ENCODE results near the gene KIF13A.
"Not testable (repeated sequence)": the region's sequence is repeated elsewhere in the genome, so short reads cannot be mapped to it uniquely, and the experiment has no call there.

Gene KIF13A

DNA sequence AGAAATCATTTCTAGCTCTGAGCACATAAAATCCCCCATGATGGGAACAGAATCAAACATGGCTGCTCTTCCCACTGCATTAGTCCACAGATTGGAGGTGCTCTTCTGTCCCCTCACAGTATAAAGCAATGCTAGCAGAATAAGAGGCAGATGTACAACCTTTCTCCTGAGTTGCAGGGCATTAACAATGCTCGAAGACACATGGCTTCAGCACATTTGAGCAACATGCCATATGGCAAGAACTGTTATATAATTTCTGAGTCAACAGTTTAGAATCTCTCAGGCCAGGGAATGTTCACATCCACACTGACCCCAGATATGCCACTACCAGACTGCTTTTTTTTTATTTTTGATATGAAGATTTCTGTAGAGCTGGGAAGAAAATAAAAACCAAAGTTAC is 119.6 kb downstream of the KIF13A start:
- DNase-seq, result no peak

DNA sequence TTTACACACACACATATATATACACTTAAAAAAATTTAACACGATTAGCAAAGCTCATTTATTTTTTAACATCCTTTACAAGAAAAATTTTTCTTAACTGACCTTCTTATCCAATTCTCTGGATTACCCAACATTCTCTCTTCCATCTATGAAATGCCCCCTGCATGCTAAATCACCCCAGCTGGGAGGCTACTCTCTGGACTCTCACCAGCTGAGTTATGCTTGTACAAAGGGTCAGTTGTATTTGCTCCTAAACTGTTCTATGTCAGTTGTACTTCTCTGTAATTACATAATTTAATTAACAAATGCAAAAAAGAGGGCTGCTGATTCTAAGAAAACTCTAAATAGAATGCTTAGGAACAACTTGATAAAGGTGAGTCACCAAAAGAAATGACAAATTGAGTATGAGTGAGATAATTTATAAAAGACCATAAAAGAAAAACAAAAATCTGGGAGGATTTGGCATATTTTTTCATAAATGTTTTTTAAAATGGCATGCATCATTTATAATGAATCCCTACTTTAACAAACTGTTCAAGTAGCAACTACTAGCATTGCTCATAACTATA is 120.5 kb downstream of the KIF13A start:
- no peak for DNase-seq

DNA sequence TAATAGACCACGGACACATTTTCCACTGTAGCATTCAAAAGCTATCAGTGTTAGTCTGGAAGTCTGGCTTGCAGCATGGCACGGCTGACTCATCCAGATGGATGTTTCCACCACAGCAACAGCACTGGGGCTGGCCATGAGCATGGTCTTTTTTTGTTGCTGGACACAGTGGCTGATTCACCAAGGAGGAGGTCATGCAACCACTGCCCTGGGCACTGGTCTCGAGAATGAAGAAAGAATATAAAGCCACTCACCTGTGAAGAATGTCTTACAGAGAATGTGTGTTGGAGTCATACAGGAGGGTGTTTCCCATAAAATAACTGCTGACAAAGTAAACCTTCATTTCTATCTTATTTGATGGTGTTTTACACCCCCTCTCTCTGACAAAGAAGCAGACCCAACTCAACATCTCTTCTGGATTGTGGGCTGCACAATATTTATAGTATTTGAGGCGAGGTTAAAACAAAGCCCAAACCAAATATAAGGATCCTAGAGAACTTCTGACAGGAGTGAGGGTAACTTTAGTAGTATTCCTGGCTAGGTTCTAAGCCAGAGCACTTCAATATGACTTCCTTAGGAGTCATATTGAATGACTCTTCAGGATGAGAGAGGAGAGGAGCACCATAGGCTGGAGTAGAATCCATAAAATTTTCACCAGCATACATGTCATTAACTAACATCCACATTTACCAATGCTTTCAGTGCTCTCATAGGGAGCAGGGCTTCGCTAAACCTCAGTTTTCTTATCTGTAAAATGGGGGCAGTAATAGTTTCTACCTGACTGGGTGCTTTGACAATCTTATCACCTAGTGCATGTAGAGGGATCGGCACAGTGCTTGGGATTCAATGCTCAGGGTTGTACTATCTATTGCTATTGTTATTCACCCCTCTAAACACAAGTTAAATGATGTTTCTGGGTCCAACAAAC is 121.4 kb downstream of the KIF13A start:
- peak; percentile 20 for DNase-seq

DNA sequence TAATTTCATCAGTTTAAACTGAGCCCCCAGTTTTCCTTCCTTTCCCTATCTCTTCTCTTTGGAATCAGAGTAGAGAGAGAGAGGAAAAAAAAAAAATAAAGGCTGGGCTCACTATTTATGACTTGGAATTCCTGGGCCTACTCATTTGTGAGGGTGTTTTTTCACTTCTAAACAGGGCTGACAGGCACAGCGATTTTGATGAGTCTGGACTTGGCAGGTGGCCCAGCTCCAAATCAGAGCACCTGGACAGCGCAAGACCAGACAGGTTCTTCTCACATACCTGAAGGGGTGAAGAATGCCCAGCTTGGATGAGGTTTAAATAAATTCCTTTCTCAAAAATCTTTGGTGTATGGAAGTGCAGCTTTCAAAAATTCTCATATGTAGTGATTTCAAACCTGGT is 122.2 kb downstream of the KIF13A start:
- peak; percentile 40 for DNase-seq

DNA sequence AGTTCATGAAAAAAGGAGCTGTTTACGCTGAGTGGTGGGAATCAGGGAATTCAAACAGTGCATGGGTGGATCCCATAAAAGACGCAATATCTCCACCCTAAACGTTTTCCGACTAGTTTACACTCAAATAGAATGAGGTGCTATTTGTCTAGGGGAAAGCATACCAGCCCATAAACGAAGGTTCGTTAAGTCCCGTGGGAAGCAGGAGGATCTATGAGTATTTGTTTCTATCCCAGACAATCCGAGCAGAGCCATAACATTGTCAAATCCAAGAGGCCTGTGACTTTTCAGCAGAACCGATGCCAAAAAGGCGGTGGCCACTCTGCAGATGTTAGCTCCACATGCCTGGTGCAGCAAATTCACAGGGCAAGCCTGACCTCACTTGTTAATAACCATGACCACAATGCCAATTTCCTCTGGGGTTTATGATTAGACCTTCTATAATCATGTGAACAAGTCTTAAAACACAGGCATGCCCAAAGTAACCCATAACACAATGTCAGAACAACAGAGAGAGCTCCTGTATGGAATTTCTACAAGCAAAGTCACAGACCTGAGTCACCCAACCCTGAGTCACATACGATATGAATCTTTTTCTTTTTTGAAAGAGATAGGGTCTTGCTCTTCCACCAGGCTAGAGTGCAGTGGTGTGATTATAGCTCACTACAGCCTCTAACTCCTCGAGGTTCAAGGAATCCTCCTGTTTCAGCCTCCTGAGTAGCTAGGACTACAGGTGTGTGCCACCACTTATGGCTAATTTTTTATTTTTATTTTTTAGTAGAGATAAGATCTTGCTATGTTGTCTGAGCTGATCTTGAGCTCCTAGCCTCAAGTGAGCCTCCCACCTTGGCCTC is 123.3 kb downstream of the KIF13A start:
- no peak for DNase-seq

DNA sequence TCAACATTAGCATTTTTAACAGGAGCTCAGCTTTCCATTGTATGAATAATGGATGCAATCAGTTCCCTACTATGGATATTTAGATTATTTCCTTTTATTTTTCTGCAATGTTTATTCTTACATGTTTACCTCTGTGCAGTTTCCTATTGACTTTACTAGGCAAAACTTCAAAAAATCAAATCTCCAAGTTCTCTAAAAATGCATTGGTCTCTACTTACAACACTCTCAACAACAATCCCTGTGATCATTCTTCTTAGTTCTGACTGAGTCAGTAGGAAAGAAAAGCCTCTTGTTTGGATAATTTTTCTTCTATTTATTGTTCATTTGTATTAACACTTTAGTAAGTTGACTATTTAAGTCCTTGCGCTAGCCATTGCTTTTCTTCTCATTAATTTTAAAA is 126.1 kb downstream of the KIF13A start:
- no peak for DNase-seq

DNA sequence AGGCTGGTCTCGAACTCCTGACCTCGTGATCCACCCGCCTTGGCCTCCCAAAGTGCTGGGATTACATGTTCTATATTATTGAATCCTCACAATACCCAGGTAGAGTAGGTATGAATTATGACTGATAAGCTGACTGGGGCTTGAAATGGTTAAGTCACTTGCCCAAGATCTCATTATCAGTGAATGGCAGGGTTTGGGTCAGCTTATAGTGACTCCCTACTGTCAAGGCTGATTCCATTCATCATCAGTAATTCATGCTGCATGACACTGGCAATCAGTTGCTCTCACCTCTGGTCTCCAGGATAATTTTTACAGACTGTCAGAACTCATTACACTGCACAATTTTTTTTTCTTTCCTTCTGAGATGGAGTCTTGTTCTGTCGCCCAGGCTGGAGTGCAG is 127.6 kb downstream of the KIF13A start:
- DNase-seq, result no peak

DNA sequence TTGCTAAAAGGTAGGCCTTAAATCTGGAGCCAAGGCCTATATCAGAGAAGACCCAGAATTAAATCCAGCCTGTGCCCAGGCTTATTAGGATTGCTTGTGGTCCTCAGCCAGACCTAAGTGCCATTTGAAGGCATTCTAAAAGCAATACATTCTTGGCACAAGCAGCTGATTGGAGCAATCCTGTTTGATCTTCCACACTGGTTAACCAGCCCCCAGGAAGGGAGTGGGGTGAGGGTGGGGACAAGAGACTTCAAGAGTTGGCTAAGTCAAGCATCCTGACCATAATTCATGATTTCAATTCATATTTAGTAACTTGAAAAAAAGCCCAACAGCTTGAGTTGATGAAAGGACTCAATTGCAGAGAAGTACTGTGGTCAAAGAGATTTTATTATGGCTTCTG is 128.9 kb downstream of the KIF13A start:
- DNase-seq, result no peak

DNA sequence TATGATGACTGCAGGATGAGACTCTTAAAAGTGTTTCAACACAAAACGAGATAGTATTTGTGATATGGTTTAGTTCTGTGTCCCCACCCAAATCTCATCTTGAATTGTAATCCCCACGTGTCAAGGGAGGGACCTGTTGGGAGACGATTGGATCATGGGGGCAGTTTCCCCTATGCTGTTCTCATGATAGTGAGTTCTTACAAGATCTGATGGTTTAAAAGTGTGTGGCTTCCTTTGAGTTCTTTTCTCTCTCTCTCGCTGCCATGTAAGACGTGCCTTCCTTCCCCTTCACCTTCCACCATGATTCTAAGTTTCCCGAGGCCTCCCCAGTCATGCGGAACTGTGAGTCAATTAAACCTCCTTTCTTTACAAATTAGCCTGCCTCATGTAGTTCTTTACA is 130.2 kb downstream of the KIF13A start:
- DNase-seq, result not testable (repeated sequence)

DNA sequence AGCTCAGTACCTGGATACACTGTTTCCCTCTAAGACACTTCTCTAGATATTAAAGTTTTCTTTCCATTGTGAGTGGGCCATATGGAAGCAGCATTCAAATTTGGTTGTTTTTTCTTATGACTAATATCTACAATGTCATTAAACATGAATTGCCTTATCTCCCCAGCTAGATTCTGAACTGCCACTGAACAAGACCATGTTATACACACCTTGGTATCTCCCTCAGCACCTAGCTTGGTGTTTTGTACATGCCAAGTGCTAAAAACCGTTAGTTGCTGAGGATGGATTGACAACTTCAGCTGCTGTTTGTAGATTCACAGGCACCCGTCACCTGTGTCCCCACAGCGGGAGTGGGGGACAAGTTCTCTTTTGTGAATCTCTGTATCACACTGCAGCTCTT is 131.1 kb downstream of the KIF13A start:
- no peak for DNase-seq

DNA sequence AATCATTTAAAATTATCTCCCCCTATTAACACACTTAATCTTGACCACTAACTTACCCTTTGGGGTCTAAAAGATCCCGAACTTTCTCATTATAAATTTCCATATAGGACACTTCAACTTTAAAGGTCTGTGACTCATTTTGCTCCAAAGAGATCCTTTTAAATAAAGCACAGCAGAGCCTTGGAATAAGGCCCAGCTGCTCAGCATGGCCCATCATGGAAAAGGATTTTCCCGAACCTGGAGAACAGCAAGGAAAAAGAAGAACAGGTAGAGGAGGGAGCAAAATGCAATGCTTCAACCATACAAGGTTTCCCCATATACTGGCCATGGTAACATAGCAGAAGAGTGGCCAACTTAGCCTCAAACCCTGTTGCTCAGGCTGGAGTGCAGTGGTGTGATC is 132.1 kb downstream of the KIF13A start:
- DNase-seq, result no peak

DNA sequence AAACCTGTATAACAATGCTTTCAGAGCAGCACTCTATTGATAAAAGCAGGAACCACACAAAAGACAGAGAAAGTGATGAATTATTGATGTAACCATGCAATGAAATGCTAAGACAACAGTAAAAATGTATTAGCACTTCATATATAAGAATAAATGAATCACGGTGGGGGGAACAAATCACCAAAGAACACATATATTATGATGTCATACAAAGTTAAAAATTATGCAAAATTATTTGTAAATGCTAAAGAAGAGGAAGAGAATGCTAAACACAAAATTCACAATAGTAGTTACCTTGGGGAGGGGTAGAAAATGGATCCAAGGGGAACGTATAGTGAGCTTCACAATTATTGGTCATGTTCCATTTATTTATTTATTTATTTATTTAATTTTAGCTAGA is 133.9 kb downstream of the KIF13A start:
- no peak for DNase-seq

DNA sequence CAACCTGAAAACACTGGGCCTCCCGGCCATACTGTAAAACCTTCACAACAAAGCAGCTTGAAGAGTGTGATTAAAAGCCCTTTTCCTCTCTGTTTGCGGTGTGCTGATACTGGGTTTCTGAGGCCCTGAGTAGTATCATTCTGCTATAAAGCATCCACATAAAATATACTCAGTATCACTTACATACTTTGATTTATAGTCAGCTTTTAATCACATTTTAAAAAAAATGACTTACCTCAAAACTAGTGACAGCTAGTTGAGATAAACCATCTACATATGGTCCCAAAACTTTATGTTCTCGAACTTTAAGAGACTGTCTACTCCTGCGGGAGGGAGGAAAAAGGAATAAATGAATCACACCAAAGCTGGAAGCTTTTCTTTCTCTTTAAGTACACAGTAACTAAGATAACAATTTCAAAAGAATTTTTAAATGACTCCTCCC is 135.7 kb downstream of the KIF13A start:
- DNase-seq, result no peak

DNA sequence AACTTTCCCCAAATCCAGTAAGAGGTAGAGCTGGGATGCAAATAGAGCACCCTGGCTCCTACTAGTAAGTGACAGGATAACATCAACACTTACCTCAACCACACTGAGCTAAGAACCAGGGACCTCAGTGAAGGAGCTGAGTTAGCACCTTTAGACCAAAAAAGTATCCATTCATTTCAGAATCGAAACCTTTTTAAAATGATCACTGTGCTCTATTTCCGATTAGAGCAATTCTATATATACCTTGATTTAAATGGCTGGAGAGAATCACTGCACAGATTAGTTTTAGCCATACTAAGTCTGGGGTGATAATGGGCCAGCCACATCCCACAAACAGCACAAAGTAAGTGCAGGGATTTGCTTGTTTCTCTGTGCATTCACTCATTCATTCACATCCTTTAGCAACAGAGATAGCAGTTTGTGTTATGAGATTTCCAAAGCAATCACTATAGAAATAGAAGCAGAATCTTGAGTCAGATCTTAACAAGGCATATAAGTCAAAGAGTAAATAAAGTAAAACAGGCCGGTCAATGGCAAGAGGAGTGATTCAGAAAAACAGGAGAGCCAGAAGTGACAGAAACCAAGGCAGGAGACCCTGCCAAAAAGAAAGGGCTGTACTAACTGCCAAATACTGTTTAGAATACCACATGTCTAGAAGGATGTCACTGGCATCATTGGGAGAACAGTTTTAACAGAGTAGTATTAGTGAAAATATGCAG is 136.3 kb downstream of the KIF13A start:
- DNase-seq, result no peak

DNA sequence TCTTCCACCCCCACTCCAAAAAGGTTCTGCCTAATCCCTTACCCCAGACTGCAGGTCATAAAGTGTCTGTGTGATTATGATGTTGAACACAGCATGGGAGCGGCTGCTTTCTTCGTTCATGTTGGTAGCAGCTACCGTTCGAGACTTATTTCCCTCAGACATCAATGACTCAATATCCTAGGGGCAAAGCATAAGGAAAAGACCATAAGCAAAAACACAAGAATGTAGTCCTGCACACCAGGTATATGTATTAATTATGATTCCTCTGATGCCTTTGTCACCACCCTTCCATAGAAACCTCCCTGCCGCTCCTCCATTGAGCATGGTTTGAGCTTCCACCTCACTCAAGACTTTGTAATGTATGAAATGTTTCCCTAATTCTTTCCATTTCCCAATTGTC is 137.2 kb downstream of the KIF13A start:
- DNase-seq, result no peak

DNA sequence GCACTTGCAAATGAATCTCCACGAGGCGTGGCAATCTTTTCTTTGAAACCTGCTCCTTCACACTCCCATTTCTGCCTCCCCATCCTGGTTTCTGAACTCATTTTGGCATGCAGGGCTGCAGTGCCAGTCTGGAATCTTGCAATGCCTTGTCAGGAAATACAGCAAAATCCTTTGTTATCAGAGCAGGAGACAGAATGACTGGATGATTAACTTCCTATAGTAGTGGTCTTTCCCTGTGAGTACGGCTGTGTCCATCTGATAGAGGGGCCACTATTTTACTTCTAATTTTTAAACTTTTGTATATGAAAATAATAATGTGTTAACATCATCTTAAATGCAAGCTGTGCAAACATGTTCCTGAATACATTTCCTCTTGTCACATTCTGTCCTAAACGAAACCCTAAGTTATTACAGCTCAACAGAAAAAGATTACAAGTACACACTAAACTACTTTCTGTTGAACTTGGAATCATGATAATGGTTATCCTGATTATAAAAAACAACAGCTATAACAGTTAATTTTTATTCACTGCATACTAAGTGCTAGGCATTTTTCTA is 140.2 kb downstream of the KIF13A start:
- DNase-seq, result no peak

DNA sequence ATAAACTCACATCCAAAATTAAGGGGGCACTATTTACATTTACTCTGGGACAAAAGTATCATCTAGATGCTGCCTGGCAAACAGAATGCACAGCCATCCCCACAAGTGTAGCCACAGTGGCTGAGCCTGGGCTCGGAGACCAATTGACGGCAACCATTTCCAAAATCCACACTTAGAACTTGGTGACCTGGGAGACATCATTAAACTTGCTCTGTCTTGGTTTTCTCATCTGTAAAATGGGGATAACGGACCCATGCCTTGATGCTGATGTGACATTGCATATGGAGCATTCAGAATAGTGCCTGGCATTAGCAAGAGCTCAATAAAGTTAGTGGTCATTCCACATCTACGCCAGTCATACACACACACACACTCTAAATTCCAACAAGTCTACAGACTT is 140.7 kb downstream of the KIF13A start:
- no peak for DNase-seq

DNA sequence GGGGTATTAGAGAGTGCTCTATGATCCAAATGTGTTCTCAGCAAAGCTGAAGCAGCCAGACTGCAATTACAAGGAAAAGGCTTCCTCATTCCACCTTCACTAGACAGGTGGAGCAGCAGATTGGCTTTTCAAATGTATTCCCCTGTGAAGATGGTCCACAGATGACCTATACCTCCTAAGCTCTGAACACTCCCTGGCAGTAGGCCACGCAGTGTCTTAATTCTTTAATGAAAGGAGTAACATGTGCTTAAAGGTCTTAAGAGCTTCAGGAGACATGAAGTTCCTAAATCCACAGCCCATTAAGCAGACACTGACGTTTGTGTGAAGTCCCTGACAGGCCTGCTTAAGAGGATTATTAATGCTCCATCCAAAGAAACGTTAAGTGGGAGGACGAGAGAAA is 141.8 kb downstream of the KIF13A start:
- DNase-seq, result peak; percentile 8

DNA sequence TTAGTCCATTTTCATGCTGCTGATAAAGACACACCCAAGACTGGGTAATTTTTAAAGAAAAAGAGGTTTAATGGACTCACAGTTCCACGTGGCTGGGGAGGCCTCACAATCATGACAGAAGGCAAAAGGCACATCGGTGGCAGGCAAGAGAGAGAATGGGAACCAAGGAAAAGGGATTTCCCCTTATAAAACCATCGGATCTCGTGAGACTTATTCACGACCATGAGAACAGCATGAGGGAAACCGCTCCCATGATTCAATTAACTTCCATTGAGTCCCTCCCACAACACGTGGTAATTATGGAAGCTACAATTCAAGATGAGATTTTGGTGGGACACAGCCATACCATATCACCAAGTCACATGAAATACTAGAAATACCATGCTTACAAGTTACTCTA is 142.5 kb downstream of the KIF13A start:
- DNase-seq, result not testable (repeated sequence)

DNA sequence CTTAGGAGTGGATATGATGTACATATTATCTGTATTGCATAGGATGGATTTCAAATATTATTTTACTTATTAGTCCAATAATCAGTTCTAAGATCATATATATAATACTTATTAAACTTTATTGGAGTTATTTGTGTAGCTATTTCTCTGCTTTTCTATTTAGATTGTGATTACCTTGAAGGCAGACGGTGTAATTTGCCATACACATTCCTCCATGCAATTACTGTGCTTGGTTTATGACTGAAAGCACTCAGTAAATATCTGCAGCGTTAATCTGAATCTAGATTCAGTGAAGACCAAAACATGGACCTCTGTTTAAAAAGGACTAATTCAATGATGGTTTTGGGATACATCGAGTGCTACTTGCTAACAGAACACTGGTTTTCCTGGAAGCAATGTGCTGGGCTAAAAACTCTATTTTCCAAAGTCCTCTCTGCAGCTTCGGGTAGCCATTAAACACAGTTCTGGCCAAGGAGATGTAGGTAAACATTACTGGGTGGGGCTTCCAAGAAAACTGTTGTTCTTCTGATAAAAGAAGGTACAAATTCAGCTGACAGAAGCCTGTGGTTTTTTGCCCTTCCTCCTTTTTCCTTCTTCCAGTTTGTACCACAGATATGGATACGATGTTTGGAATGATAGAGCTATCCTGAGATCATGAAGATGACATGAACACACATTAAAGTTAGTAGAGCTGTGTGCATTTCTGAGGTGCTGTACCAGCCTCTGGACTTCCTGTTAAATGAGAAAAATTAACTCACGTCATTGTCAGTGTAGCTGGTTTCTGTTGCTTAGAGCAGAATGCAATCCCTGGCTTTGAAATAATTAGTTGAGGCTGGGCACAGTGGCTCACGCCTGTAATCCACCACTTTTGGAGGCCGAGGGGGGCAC is 144.3 kb downstream of the KIF13A start:
- no peak for DNase-seq

DNA sequence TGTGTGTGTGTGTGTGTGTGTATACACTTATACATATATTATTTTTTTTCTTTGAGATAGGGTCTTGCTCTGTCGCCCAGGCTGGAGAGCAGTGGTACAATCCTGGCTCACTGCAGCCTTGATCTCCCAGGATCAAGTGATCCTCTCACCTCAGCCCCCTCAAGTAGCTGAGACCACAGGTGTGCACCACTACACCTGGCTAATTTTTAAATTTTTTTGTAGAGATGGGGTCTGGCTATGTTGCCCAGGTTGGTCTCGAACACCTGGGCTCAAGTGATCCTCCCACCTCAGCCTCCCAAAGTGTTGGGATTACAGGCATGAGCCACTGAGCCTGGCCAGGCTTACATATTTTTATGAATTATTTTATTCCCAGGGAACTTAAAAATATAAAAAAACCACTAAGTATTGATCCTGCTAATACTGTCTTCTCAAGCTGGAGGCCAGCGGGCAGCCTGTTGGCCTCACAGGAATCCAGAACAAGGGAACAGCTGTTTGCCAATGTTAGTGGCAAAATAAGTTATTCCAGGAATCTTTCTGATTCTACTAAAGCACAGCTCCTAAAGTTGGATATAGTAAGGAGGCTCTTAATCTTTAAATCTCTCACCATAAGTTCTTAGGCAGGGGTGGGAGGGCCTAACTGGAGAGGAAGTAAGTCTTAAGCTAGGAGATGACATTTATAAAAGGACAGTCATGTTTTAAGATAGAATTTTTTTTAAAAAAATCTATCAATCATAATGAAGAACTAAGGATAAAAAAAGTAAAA is 145.2 kb downstream of the KIF13A start:
- no peak for DNase-seq
